ENCODE data around the gene ACOT8. TPM values are rescaled to one million over a fixed set of nuclear protein-coding genes. Genes with fewer than 3 reads are reported as not detected.

The ACOT8 gene
- total and polyA plus RNA-seq, 2 donors (not counting 3 experiments of a cell fraction or from before 2014, with no cell fraction given): 15.5 to 50.9 TPM

GRCh38 chr20:45841407-45842129 lies 15.6 kb downstream of the ACOT8 start:
- TF ChIP-seq EZH2 (IDR thresholded peaks at IDR 0.05; ENCODE audit: borderline replicate concordance, low read depth, low read length, severe bottlenecking) (no peak), MAX (IDR thresholded peaks at IDR 0.05; ENCODE audit: insufficient read depth, insufficient read length) (no peak), JUN (IDR thresholded peaks at IDR 0.05; ENCODE audit: borderline replicate concordance, insufficient read depth, insufficient read length, low read depth) (no peak), POLR2AphosphoS5 (IDR thresholded peaks at IDR 0.05; ENCODE audit: insufficient read depth, low read depth, low read length) (no peak), FOS (IDR thresholded peaks at IDR 0.05; ENCODE audit: borderline replicate concordance, insufficient read depth, low read length) (no peak), MYC (IDR thresholded peaks at IDR 0.05; ENCODE audit: low read depth, low read length) (no peak), POLR2A (IDR thresholded peaks at IDR 0.05; ENCODE audit: low read depth, low read length) (no peak)
- ChIA-PET POLR2A (no interaction called here), CTCF (interaction anchor here (1.0 to 1.1 kb wide), 4 partner anchors 8 to 128 kb away, joined by 3 to 4 read pairs (median 3); no protein-coding TSS in a partner anchor)
- Histone ChIP-seq H3K79me2 (ENCODE audit: control insufficient read depth, insufficient read depth, low read length) (no peaks in the 10 kb centered on the region), H3K4me2 (ENCODE audit: insufficient read depth, low read length) (no peak overlapping the region), H3K9me1 (replicated peaks; ENCODE audit: control insufficient read depth, extremely low read depth, insufficient read depth, low read length) (no peaks in the 10 kb centered on the region), H2AFZ (ENCODE audit: low read depth, low read length) (no peak overlapping the region), H3K27me3 (ENCODE audit: control insufficient read depth in 2 of 2, insufficient read depth in 2 of 2, low read length in 2 of 2) (no peaks in the 10 kb centered on the region), H3K36me3 (ENCODE audit: control insufficient read depth in 2 of 2, extremely low read depth in 1 of 2, insufficient read depth in 2 of 2, low read length in 2 of 2) (peaks cover 0 to 34% of the 10 kb centered on the region in 2 experiments), H3K27ac (ENCODE audit: insufficient read depth, low read depth, low read length) (no peak overlapping the region), H3K9me3 (replicated peaks; ENCODE audit: control insufficient read depth, insufficient read depth, low read length) (no peaks in the 10 kb centered on the region), H3K4me1 (ENCODE audit: control insufficient read depth, extremely low read depth, insufficient read depth, low read length) (peaks cover 6% of the 10 kb centered on the region), H3K4me3 (replicated peaks in 1 of 3; ENCODE audit: insufficient read depth in 1 of 3, low read depth in 1 of 3, low read length in 3 of 3) (no peak overlapping the region), H4K20me1 (replicated peaks; ENCODE audit: control insufficient read depth, extremely low read depth, insufficient read depth, low read length) (no peaks in the 10 kb centered on the region), H3K9ac (replicated peaks; ENCODE audit: extremely low read depth, insufficient read depth, low read length) (no peak overlapping the region)
- DNase-seq (ENCODE audit: low read depth, low spot score) (no peak), FAIRE-seq (no peak)
- no TSS peak for BruUV-seq (replicated peaks)
- dilution Hi-C loops (cut with MboI; ENCODE audit: extremely low pct_ligation_motif_present, low sequenced_read_pairs): no loop called here
- intact Hi-C loops (cut with micrococcal nuclease): no loop called here
